SK-N-SH treated with all-trans-retinoic acid at 6 μM for 48 hours (cell line): ENCODE data around the gene LHX5.

ENCODE experiments used
- GLIS3 ChIP-seq: fragments of 250-450 bp; sonication (Bioruptor Pico); IDR thresholded peaks from 2 replicates; pipeline ENCODE4 v1.5.0; 2020; ENCODE audit warnings: mild to moderate bottlenecking, moderate library complexity
- SNAI2 ChIP-seq: fragments of 250-450 bp; sonication (Bioruptor Pico); IDR thresholded peaks from 2 replicates; pipeline ENCODE4 v1.5.0; 2020; ENCODE audit warnings: mild to moderate bottlenecking, moderate library complexity
- ZFP30 ChIP-seq: fragments of 450-650 bp; formaldehyde crosslinking; IDR thresholded peaks from 2 replicates; pipeline ENCODE4 v1.5.0; 2022; ENCODE audit warnings: mild to moderate bottlenecking, moderate library complexity
- TF ChIP-seq, protein P1 (sequence below): fragments of 250-450 bp; sonication (Bioruptor Pico); IDR thresholded peaks from 2 replicates; pipeline ENCODE4 v1.8.0; 2020; ENCODE audit warnings: mild to moderate bottlenecking, moderate library complexity, borderline replicate concordance

DNA sequence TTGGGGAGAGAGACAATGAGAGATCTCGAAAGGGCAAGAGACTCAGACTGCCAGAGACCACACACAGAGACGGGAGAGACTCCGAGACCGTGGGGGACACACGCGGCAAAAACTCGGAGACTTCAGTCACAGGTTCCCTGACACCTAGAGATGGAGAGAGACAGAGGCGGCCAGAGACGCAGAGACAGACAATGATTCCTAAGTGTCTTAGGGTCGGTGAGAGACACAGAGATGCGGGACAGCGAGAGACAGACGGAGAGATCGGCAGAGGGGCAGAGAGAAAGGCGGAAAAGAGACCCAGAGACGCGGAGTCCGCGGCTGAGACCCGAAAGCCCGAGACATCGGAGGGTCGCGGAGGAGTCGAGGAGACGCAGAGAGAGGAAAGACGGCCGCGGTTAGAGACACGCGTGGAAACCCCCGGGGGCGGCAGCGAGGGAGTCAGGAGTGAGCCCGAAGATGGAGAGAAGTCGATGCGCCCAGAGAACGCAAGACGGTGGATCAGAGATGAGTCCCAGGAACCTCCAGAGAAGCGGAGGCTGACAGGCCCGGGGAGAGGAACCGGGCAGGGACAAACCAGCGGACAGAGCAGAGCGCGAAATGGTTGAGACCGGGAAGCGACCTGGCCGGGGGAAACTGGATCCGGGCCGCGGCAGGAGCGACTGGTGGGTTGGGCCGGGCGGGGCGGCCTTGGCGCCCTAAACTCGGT is 7.8 kb downstream of the LHX5 start:
- TF ChIP-seq SNAI2 (CRISPR knock-in tag): no peak
- TF ChIP-seq ZFP30: no peak
- TF ChIP-seq, protein P1, sequence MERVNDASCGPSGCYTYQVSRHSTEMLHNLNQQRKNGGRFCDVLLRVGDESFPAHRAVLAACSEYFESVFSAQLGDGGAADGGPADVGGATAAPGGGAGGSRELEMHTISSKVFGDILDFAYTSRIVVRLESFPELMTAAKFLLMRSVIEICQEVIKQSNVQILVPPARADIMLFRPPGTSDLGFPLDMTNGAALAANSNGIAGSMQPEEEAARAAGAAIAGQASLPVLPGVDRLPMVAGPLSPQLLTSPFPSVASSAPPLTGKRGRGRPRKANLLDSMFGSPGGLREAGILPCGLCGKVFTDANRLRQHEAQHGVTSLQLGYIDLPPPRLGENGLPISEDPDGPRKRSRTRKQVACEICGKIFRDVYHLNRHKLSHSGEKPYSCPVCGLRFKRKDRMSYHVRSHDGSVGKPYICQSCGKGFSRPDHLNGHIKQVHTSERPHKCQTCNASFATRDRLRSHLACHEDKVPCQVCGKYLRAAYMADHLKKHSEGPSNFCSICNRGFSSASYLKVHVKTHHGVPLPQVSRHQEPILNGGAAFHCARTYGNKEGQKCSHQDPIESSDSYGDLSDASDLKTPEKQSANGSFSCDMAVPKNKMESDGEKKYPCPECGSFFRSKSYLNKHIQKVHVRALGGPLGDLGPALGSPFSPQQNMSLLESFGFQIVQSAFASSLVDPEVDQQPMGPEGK (CRISPR knock-in tag): no peak
- TF ChIP-seq GLIS3 (CRISPR knock-in tag): no peak
